Gastroesophageal sphincter (tissue), 4 donors: ENCODE data around the gene CAPS. TPM values are rescaled to one million over a fixed set of nuclear protein-coding genes. Genes with fewer than 3 reads are reported as not detected.

Source experiments
- ATAC-seq: fragments of 150-250 bp; one replicate; pipeline ENCODE4 v1.9.1; 2016; ENCODE audit warnings: mild to moderate bottlenecking, moderate library complexity
- H3K27ac ChIP-seq, 4 donors: fragments of 200-600 bp; sonication (generic) in 3 of 4; 1 replicate in 3 of 4; 2 replicates in 1 of 4; pipeline ENCODE4 v1.5.1; 2016 to 2019
- H3K27me3 ChIP-seq: fragments of 200-600 bp; sonication (generic); one replicate; pipeline ENCODE4 v1.5.1; 2019
- H3K36me3 ChIP-seq, 2 donors: fragments of 200-600 bp; sonication (generic); one replicate each; pipeline ENCODE4 v1.5.1; 2019; ENCODE audit warnings: control low read depth in 1 of 2
- H3K4me1 ChIP-seq, 3 donors: fragments of 200-600 bp; sonication (generic); 1 replicate in 2 of 3; 2 replicates in 1 of 3; pipeline ENCODE4 v1.5.1; 2016 to 2019; ENCODE audit warnings: control low read depth in 2 of 3
- H3K4me3 ChIP-seq, 2 donors: fragments of 200-600 bp; sonication (generic); one replicate each; pipeline ENCODE4 v1.5.1; 2019; ENCODE audit warnings: mild to moderate bottlenecking in 1 of 2, moderate library complexity in 1 of 2
- H3K9me3 ChIP-seq, 3 donors: fragments of 200-600 bp; sonication (generic); one replicate each; pipeline ENCODE4 v1.5.1; 2017 to 2019; ENCODE audit warnings: control low read depth in 2 of 3
- EP300 ChIP-seq: sonication (generic); formaldehyde crosslinking; IDR thresholded peaks from one replicate; pipeline ENCODE4 v1.6.1; 2017; ENCODE audit warnings: antibody characterized with exemption, mild to moderate bottlenecking
- POLR2A ChIP-seq, 2 donors: fragments of 450-650 bp; IDR thresholded peaks; one replicate each; pipeline ENCODE4 v1.6.1; 2017; ENCODE audit warnings: antibody characterized with exemption in 2 of 2, mild to moderate bottlenecking in 2 of 2, moderate library complexity in 1 of 2
- POLR2AphosphoS5 ChIP-seq: sonication (generic); formaldehyde crosslinking; IDR thresholded peaks from one replicate; pipeline ENCODE4 v1.6.1; 2017; ENCODE audit warnings: antibody characterized with exemption
- WGBS, 2 donors: methylation state at CpG; one replicate each; pipeline ENCODE4 v1.1.5; 2018; ENCODE audit warnings: low coverage in 1 of 2; 5-methylcytosine and 5-hydroxymethylcytosine counted together
- total RNA-seq, 4 donors: library from RNA; depleted of rRNA; stranded (reverse); fragments of >200 nt; gene quantifications; one replicate each; pipeline ENCODE4 v1.1.0, GENCODE V29; 2016
- TF ChIP-seq, protein P1 (sequence below), 4 experiments: fragments of 200-600 bp in 2 of 4; fragments of 450-650 bp in 2 of 4; sonication (generic) in 1 of 4; IDR thresholded peaks; one replicate each; pipeline ENCODE4 v1.5.1; 2017 to 2019; ENCODE audit warnings: antibody characterized with exemption in 4 of 4, mild to moderate bottlenecking in 2 of 4, moderate library complexity in 2 of 4

The CAPS gene
- total RNA-seq, 4 donors from 2014 or later: 10.0 to 19.6 (median 15.2) TPM

- 41 to 45% methylated on average over 4 to 14 of the region's 17 CpGs for WGBS, 2 donors
- TF ChIP-seq EP300 (no peak), POLR2AphosphoS5 (peak; percentile 38), POLR2A (IDR thresholded peaks at IDR 0.05) (no peak)
- TF ChIP-seq, protein P1, sequence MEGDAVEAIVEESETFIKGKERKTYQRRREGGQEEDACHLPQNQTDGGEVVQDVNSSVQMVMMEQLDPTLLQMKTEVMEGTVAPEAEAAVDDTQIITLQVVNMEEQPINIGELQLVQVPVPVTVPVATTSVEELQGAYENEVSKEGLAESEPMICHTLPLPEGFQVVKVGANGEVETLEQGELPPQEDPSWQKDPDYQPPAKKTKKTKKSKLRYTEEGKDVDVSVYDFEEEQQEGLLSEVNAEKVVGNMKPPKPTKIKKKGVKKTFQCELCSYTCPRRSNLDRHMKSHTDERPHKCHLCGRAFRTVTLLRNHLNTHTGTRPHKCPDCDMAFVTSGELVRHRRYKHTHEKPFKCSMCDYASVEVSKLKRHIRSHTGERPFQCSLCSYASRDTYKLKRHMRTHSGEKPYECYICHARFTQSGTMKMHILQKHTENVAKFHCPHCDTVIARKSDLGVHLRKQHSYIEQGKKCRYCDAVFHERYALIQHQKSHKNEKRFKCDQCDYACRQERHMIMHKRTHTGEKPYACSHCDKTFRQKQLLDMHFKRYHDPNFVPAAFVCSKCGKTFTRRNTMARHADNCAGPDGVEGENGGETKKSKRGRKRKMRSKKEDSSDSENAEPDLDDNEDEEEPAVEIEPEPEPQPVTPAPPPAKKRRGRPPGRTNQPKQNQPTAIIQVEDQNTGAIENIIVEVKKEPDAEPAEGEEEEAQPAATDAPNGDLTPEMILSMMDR (IDR thresholded peaks at IDR 0.05): no peak
- peaks cover 16% of the 10 kb centered on the region for H3K27me3 ChIP-seq
- H3K27ac ChIP-seq: peak overlapping the region in 3 of 4 donors; percentile 66 to 86 (median 83)
- H3K4me1 ChIP-seq: peaks cover 0 to 41% (median 20%) of the 10 kb centered on the region in 3 donors
- peaks cover 0 to 7% of the 10 kb centered on the region in 2 donors for H3K36me3 ChIP-seq
- H3K9me3 ChIP-seq: no peaks in the 10 kb centered on the region
- peak; percentile 78 for ATAC-seq
- no peak overlapping the region for H3K4me3 ChIP-seq
Measured at GRCh38 chr19:5889288-5889971, 24.6 kb upstream of the CAPS start.

DNA sequence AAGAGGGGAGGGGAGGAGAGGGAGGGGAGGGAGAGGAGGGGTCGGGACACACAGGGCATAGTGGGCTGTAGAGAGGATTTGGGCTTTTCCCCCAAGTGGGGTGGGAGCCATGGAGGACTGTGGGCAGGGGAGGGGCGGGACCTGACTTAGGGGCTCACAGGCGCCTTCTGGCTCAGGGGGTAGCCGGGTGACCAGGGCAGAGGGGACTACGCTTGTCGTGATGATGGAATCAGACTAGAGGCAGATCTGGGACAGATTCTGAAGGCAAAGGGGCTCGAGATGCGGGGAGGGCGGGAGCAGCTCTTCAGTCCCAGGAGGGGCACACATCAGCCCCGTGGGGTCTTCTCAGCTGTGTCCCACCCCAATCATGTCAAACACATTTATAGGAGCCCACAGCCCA is 24.0 kb upstream of the CAPS start:
- WGBS, 2 donors: 36 to 60% methylated on average over 1 to 9 of the region's 10 CpGs
- Histone ChIP-seq H3K36me3 (peaks cover 0 to 14% of the 10 kb centered on the region in 2 donors), H3K4me3 (no peak overlapping the region), H3K27me3 (peaks cover 16% of the 10 kb centered on the region), H3K4me1 (peaks cover 0 to 40% (median 20%) of the 10 kb centered on the region in 3 donors), H3K27ac (peak overlapping the region in 3 of 4 donors; percentile 66 to 86 (median 83)), H3K9me3 (no peaks in the 10 kb centered on the region)
- TF ChIP-seq POLR2A (IDR thresholded peaks at IDR 0.05) (no peak), EP300 (no peak), POLR2AphosphoS5 (no peak)
- TF ChIP-seq, protein P1 (IDR thresholded peaks at IDR 0.05): no peak
- ATAC-seq: no peak

DNA sequence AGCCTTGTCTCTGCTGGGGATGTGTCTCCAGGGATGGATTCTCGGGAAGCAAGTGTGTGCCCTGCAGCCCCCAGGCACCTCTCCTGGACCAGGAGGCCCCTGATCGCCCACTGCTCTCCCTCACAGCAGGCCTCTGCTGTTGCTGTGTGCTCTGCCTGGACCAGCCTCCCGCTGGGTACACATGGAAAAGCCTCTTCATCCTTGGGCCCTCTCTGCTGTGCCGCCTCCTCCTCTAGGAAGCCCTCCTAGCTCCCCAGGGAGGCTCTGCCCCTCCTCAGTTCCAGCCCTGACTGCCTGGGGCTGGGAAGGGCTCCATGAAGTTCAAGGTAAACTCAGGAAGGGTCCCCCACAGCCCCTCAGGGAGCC is 22.5 kb upstream of the CAPS start:
- WGBS, 2 donors: no CpG with 5 or more reads among the region's 4 CpGs
- ATAC-seq: no peak

DNA sequence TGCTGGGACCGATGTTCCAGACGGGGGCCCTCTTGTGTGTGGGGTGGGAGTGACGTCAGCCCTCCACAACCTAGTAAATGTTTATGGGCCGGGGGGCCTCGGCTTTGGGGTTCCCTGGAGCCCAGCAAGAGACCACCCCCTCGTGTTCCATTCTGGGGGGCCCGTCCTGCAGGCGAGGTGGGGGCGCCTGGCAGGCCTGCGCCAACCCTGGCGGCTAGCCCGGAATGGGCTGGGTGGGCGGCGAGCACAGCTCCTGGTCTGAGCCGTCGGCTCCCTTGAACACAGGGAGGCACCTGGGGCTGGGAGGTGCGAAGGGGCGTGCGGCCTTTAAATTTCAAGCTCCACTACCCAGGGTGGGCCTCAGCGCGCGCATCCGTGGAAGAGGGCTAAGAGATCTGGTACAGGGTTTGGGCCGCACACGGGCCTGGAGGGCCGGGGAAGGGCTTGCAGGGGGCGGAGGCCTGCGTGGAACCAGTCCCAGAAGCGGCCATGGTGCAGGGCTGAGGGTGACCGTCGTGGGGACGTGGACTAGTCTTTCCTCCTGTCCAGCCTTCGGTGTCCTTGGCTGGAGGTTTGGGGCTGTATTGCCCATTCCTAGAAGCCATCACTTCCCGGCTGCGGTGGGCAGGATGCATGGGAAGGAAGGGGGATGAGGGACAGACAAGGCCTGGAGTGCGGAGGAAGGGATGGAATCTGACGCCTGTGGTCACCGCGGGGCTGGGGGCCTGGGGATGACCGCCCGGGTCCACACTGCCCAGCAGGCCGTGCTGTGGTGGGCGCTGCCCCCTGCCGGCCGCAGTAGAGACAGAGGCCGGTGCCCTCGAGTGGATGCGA is 21.9 kb upstream of the CAPS start:
- H3K27me3 ChIP-seq: peaks cover 16% of the 10 kb centered on the region
- H3K4me3 ChIP-seq: no peak overlapping the region
- TF ChIP-seq, protein P1 (IDR thresholded peaks at IDR 0.05): peak in 3 of 4 experiments; percentile 83 to 91 (median 90)
- no peak for TF ChIP-seq POLR2A (IDR thresholded peaks at IDR 0.05)
- H3K36me3 ChIP-seq: peaks cover 0 to 35% of the 10 kb centered on the region in 2 donors
- peaks cover 0 to 42% (median 20%) of the 10 kb centered on the region in 3 donors for H3K4me1 ChIP-seq
- H3K9me3 ChIP-seq: no peaks in the 10 kb centered on the region
- ATAC-seq: peak; percentile 68
- peak overlapping the region in 1 of 4 donors; percentile 64 for H3K27ac ChIP-seq
- 6% methylated on average over 9 of the region's 48 CpGs; no CpG with 5 or more reads in 1 of the 2 donors for WGBS, 2 donors

More for the DNA sequence above, 22.5 kb upstream of the CAPS start:
- Histone ChIP-seq H3K27ac (peak overlapping the region in 1 of 4 donors; percentile 64), H3K27me3 (peaks cover 16% of the 10 kb centered on the region), H3K36me3 (peaks cover 0 to 29% of the 10 kb centered on the region in 2 donors), H3K9me3 (no peaks in the 10 kb centered on the region), H3K4me3 (no peak overlapping the region), H3K4me1 (peaks cover 0 to 40% (median 20%) of the 10 kb centered on the region in 3 donors)
- no peak for TF ChIP-seq POLR2A (IDR thresholded peaks at IDR 0.05)
- no peak for TF ChIP-seq EP300
- no peak for TF ChIP-seq POLR2AphosphoS5
- TF ChIP-seq, protein P1 (IDR thresholded peaks at IDR 0.05): no peak
